HUES6 (cell line): ENCODE data around the gene SNAPC3.

Experiments
- H3K27ac ChIP-seq: 2 replicates; pipeline ENCODE4 v1.7.0; 2013; ENCODE audit warnings: low read depth, mild to moderate bottlenecking, low read length, inconsistent platforms
- H3K27me3 ChIP-seq: 2 replicates; pipeline ENCODE4 v1.6.1; 2013; ENCODE audit warnings: low read length; ENCODE audit not compliant: control insufficient read depth, insufficient read depth
- H3K36me3 ChIP-seq: 2 replicates; pipeline ENCODE4 v1.6.1; 2013; ENCODE audit warnings: low read length; ENCODE audit not compliant: control insufficient read depth, insufficient read depth
- H3K4me1 ChIP-seq: 2 replicates; pipeline ENCODE4 v1.6.1; 2013; ENCODE audit warnings: low read length; ENCODE audit not compliant: control insufficient read depth, insufficient read depth
- H3K4me3 ChIP-seq: 2 replicates; pipeline ENCODE4 v1.5.1; 2013; ENCODE audit warnings: low read depth, low read length
- H3K9ac ChIP-seq: one replicate; pipeline ENCODE4 v1.6.1; 2013; ENCODE audit warnings: mild to moderate bottlenecking, low read length
- H3K9me3 ChIP-seq: 2 replicates; pipeline ENCODE4 v1.6.1; 2013; ENCODE audit warnings: low read depth, low read length; ENCODE audit not compliant: control insufficient read depth, insufficient read depth

Gene SNAPC3

GRCh38 chr9:15461056-15461455 is 38.4 kb downstream of the SNAPC3 start:
- H3K36me3 ChIP-seq, result peaks cover 95% of the 10 kb centered on the region
- H3K4me3 ChIP-seq, result no peak overlapping the region
- H3K9ac ChIP-seq, result no peak overlapping the region
- H3K9me3 ChIP-seq, result no peaks in the 10 kb centered on the region
- H3K27ac ChIP-seq, result no peak overlapping the region
- H3K4me1 ChIP-seq, result no peaks in the 10 kb centered on the region
- H3K27me3 ChIP-seq, result no peaks in the 10 kb centered on the region

GRCh38 chr9:15461601-15462000 is 38.9 kb downstream of the SNAPC3 start:
- H3K36me3 ChIP-seq, result peaks cover 95% of the 10 kb centered on the region
- H3K27ac ChIP-seq, result no peak overlapping the region
- H3K9ac ChIP-seq, result no peak overlapping the region
- H3K4me1 ChIP-seq, result no peaks in the 10 kb centered on the region
- H3K27me3 ChIP-seq, result no peaks in the 10 kb centered on the region
- no peak overlapping the region for H3K4me3 ChIP-seq
- no peaks in the 10 kb centered on the region for H3K9me3 ChIP-seq

DNA sequence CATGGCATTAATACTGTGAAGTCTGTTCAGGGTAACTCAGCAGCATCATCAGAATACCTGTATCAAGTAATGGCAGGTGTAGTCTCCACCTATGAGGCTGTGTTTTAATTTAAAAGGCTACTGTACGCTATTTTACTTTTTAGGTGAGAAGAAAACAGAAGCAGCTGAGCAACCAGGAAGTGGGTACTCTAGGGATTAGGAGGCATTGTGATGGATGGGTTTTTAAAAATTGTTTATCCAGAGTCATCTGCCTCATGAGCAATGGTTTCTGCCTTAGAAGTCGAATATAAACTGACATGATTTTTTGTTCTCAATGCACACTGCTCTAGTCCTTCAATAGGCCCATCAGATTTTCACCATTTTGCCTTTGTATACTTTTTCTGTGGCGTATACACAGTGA is 45.5 kb downstream of the SNAPC3 start:
- no peak overlapping the region for H3K4me3 ChIP-seq
- H3K9me3 ChIP-seq, result no peaks in the 10 kb centered on the region
- H3K36me3 ChIP-seq, result peaks cover 94% of the 10 kb centered on the region
- H3K27ac ChIP-seq, result no peak overlapping the region
- H3K4me1 ChIP-seq, result no peaks in the 10 kb centered on the region
- no peak overlapping the region for H3K9ac ChIP-seq
- no peaks in the 10 kb centered on the region for H3K27me3 ChIP-seq

DNA sequence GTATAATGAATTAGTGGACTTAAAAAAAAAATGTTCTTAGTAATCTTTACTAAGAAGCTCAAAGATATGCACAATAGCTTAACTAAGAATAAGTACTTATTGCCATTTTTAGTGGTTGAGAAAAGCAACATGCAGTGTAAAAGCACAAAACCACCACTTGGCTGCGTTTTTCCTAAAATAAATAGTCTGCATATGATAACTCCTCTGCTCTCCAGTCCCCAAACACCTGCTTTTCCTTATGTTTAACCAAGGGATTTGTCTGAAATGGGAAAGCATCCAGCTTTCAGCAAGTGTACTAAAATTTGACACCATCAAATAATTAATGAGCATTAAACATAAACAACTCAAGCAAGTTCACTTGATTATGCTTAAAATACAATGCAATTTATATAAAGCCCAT is 46.7 kb downstream of the SNAPC3 start:
- no peak overlapping the region for H3K4me3 ChIP-seq
- H3K9me3 ChIP-seq, result no peaks in the 10 kb centered on the region

DNA sequence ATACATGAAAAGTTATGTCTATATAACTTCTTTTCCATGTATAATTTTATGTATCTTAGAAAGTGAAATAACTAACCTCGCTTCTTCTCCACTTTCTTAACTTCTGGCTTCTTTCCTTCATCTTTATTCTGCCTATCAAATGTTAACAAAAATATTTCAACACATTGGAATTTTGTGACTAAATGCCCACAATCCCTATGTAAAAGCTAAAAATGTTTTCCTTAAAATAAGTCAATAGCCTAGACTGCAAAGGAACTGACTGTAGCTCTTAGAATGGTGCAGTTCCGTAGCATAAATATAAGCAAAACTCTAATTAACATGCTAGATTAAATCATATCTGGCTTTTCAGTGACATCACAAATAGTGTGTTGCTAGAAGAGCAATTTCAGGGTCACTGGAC is 47.2 kb downstream of the SNAPC3 start:
- no peak overlapping the region for H3K9ac ChIP-seq

More for the DNA sequence above, 46.7 kb downstream of the SNAPC3 start:
- no peaks in the 10 kb centered on the region for H3K4me1 ChIP-seq
- H3K9ac ChIP-seq, result no peak overlapping the region
- no peak overlapping the region for H3K27ac ChIP-seq
- H3K36me3 ChIP-seq, result peaks cover 96% of the 10 kb centered on the region
- no peaks in the 10 kb centered on the region for H3K27me3 ChIP-seq

DNA sequence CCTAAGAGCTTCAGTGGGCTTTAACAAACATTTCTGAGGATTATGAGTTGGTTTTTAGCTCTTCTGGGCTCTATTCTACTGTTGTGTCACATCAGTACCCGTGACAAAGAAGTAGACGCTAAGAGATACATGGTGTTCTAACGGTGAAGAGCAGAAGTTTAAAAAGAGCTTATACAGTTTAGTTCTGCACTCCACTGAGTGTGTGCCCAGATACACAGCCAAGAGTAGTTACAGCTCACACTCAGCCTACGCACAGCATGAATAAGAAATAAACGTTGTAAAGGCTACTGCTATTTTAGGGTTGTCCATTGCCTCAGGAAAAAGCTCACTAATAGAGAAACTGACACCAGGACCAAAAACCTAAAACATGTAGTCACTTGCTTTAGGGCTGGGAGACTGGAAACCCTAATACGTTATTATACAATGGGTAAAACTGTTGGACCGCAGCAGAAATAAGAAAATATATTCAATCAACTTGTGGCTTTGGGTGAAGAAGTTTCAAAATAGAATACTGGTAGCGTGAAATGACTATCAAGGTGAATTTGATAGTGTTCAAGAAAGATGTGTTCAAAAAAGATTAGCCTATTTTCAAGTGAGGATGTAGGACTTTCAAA is 53.4 kb downstream of the SNAPC3 start:
- Histone ChIP-seq H3K27me3 (no peaks in the 10 kb centered on the region), H3K27ac (no peak overlapping the region), H3K9ac (no peak overlapping the region), H3K36me3 (peaks cover 97% of the 10 kb centered on the region), H3K4me3 (no peak overlapping the region), H3K4me1 (no peaks in the 10 kb centered on the region), H3K9me3 (no peaks in the 10 kb centered on the region)

More for the DNA sequence above, 47.2 kb downstream of the SNAPC3 start:
- H3K4me3 ChIP-seq, result no peak overlapping the region
- no peaks in the 10 kb centered on the region for H3K27me3 ChIP-seq
- H3K27ac ChIP-seq, result no peak overlapping the region
- H3K4me1 ChIP-seq, result no peaks in the 10 kb centered on the region
- H3K36me3 ChIP-seq, result peaks cover 96% of the 10 kb centered on the region
- no peaks in the 10 kb centered on the region for H3K9me3 ChIP-seq

DNA sequence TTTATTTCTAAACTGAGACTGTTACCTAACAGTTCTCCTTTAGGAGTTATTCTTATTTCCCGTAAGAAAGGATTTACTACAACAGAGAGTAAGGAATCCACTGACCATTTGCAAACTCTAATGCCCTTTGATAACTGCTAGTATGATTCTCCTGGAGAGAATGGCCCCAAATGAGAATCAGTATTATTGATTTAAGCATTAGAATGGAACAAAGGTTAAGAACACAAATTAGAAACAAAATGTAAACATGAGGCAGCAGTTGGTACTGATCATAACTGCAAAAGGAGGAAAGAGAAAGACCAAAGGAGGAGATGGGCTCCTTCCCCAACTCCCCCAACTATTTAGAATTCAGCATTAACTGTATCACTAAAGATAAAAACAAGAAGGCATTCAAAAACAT is 57.4 kb downstream of the SNAPC3 start:
- H3K4me1 ChIP-seq, result no peaks in the 10 kb centered on the region
- no peak overlapping the region for H3K4me3 ChIP-seq
- peaks cover 93% of the 10 kb centered on the region for H3K36me3 ChIP-seq
- H3K9me3 ChIP-seq, result no peaks in the 10 kb centered on the region
- no peak overlapping the region for H3K27ac ChIP-seq
- no peak overlapping the region for H3K9ac ChIP-seq
- no peaks in the 10 kb centered on the region for H3K27me3 ChIP-seq

GRCh38 chr9:15482146-15482545 is 59.5 kb downstream of the SNAPC3 start:
- H3K27ac ChIP-seq, result no peak overlapping the region
- no peaks in the 10 kb centered on the region for H3K9me3 ChIP-seq
- H3K4me3 ChIP-seq, result no peak overlapping the region
- no peaks in the 10 kb centered on the region for H3K27me3 ChIP-seq
- no peaks in the 10 kb centered on the region for H3K4me1 ChIP-seq
- no peak overlapping the region for H3K9ac ChIP-seq
- peaks cover 92% of the 10 kb centered on the region for H3K36me3 ChIP-seq

DNA sequence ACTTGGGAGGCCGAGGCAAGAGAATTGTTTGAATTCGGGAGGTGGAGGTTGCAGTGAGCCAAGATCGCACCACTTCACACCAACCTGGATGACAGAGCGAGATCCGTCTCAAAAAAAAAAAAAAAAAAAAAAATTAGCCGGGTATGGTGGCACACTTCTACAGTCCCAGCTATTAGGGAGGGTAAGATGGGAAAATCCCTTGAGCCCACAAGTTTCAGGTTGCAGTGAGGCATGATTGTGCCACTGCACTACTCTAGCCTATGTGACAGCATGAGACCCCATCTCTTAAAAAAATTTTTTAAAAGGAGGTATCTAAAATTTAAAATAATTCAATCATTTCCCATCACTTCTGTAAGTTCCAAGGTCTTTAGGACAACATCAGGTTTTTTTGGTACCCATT is 62.1 kb downstream of the SNAPC3 start:
- Histone ChIP-seq H3K4me1 (no peaks in the 10 kb centered on the region), H3K9me3 (no peaks in the 10 kb centered on the region), H3K9ac (no peak overlapping the region), H3K36me3 (peaks cover 89% of the 10 kb centered on the region), H3K4me3 (no peak overlapping the region), H3K27me3 (no peaks in the 10 kb centered on the region), H3K27ac (no peak overlapping the region)

- no peaks in the 10 kb centered on the region for H3K4me1 ChIP-seq
- H3K36me3 ChIP-seq, result peaks cover 88% of the 10 kb centered on the region
- no peak overlapping the region for H3K4me3 ChIP-seq
- H3K9me3 ChIP-seq, result peaks cover 1% of the 10 kb centered on the region; the same call in 1 of the 2 replicates
- no peaks in the 10 kb centered on the region for H3K27me3 ChIP-seq
- H3K27ac ChIP-seq, result no peak overlapping the region
- no peak overlapping the region for H3K9ac ChIP-seq
Observed at GRCh38 chr9:15485836-15486666, 63.4 kb downstream of the SNAPC3 start.

GRCh38 chr9:15491950-15492349 is 69.3 kb downstream of the SNAPC3 start:
- H3K9me3 ChIP-seq, result peaks cover 33% of the 10 kb centered on the region
- H3K36me3 ChIP-seq, result peaks cover 87% of the 10 kb centered on the region
- no peaks in the 10 kb centered on the region for H3K4me1 ChIP-seq
- no peaks in the 10 kb centered on the region for H3K27me3 ChIP-seq
- H3K9ac ChIP-seq, result no peak overlapping the region
- H3K4me3 ChIP-seq, result no peak overlapping the region
- H3K27ac ChIP-seq, result no peak overlapping the region
